OCI-LY3 (cell line): ENCODE measurements around the gene RAD51B.

ENCODE experiments used
- H2AFZ ChIP-seq: fragments of 200-600, 300-600 bp; shearing (Covaris generic); 2 replicates; pipeline ENCODE4 v1.6.0; 2014; ENCODE audit warnings: antibody characterized with exemption, low read depth, low read length
- H3K27ac ChIP-seq: fragments of 200-600, 300-600 bp; sonication (generic); 2 replicates; pipeline ENCODE4 v1.5.1; 2014; ENCODE audit warnings: mild to moderate bottlenecking, low read length, moderate library complexity, mixed read lengths
- H3K27me3 ChIP-seq: fragments of 200-600, 300-600 bp; sonication (generic); 2 replicates; pipeline ENCODE4 v1.6.1; 2014; ENCODE audit warnings: low read depth, low read length, mixed read lengths
- H3K36me3 ChIP-seq: fragments of 200-600, 300-600 bp; sonication (generic); replicated peaks from 2 replicates; pipeline ENCODE3; 2014; ENCODE audit warnings: low read depth, low read length, mixed read lengths
- H3K4me1 ChIP-seq: fragments of 300-600, 200-600 bp; sonication (generic); 2 replicates; pipeline ENCODE4 v1.6.1; 2014; ENCODE audit warnings: low read length, mixed read lengths
- H3K4me2 ChIP-seq: fragments of 200-600, 300-600 bp; sonication (generic); 2 replicates; pipeline ENCODE4 v1.6.1; 2014; ENCODE audit warnings: low read length, mixed read lengths
- H3K4me3 ChIP-seq: fragments of 300-600, 200-600 bp; sonication (generic); 2 replicates; pipeline ENCODE4 v1.5.1; 2014; ENCODE audit warnings: antibody characterized with exemption, mild to moderate bottlenecking, low read length, moderate library complexity
- H3K79me2 ChIP-seq: fragments of 300-600, 200-600 bp; shearing (Covaris generic); 2 replicates; pipeline ENCODE4 v1.6.1; 2014; ENCODE audit warnings: mild to moderate bottlenecking, low read length, mixed read lengths
- H3K9ac ChIP-seq: fragments of 300-600, 200-600 bp; shearing (Covaris generic); 2 replicates; pipeline ENCODE4 v1.6.0; 2014; ENCODE audit warnings: mild to moderate bottlenecking, low read length, moderate library complexity
- H3K9me3 ChIP-seq: fragments of 200-600, 300-600 bp; shearing (Covaris generic); 2 replicates; pipeline ENCODE4 v1.6.1; 2014; ENCODE audit warnings: low read length, mixed read lengths; ENCODE audit not compliant: insufficient read depth
- H4K20me1 ChIP-seq: fragments of 200-600, 300-600 bp; sonication (generic); 2 replicates; pipeline ENCODE4 v1.6.1; 2016; ENCODE audit warnings: low read length, mixed read lengths; ENCODE audit not compliant: insufficient read depth
- CTCF ChIP-seq: fragments of 200-600, 300-600 bp; sonication (generic); IDR thresholded peaks from 2 replicates; pipeline ENCODE4 v1.5.1; 2014; ENCODE audit warnings: antibody characterized with exemption, low read length, low read depth
- EZH2phosphoT487 ChIP-seq: fragments of 200-600 bp; shearing (Covaris generic); IDR thresholded peaks from 2 replicates; pipeline ENCODE4 v1.6.1; 2018; ENCODE audit warnings: antibody characterized with exemption, mixed run types, low read depth

RAD51B gene

GRCh38 chr14:68718023-68718990, 898.7 kb downstream of the RAD51B start:
- H3K9ac ChIP-seq = no peak overlapping the region
- no peaks in the 10 kb centered on the region for H4K20me1 ChIP-seq
- no peaks in the 10 kb centered on the region for H3K79me2 ChIP-seq
- H3K9me3 ChIP-seq = no peaks in the 10 kb centered on the region
- no peaks in the 10 kb centered on the region for H3K36me3 ChIP-seq
- TF ChIP-seq CTCF (peak; percentile 29), EZH2phosphoT487 (no peak)
- H3K4me2 ChIP-seq = no peak overlapping the region
- no peak overlapping the region for H3K4me3 ChIP-seq
- peaks cover 3% of the 10 kb centered on the region; the same call in 1 of the 2 replicates for H3K27me3 ChIP-seq
- no peaks in the 10 kb centered on the region for H3K4me1 ChIP-seq
- no peak overlapping the region for H2AFZ ChIP-seq
- no peak overlapping the region for H3K27ac ChIP-seq

GRCh38 chr14:68719634-68720384, 900.2 kb downstream of the RAD51B start:
- H3K4me2 ChIP-seq = no peak overlapping the region
- H3K79me2 ChIP-seq = no peaks in the 10 kb centered on the region
- peaks cover 3% of the 10 kb centered on the region; the same call in 1 of the 2 replicates for H3K27me3 ChIP-seq
- no peak overlapping the region for H3K9ac ChIP-seq
- H4K20me1 ChIP-seq = no peaks in the 10 kb centered on the region
- H3K27ac ChIP-seq = no peak overlapping the region
- no peaks in the 10 kb centered on the region for H3K36me3 ChIP-seq
- no peak overlapping the region for H3K4me3 ChIP-seq
- no peaks in the 10 kb centered on the region for H3K4me1 ChIP-seq
- H3K9me3 ChIP-seq = no peaks in the 10 kb centered on the region
- no peak overlapping the region for H2AFZ ChIP-seq
- TF ChIP-seq EZH2phosphoT487 (no peak), CTCF (no peak)

- no peak overlapping the region for H3K4me3 ChIP-seq
- H3K9me3 ChIP-seq = no peaks in the 10 kb centered on the region
- H3K36me3 ChIP-seq = no peaks in the 10 kb centered on the region
- H3K27ac ChIP-seq = no peak overlapping the region
- no peak overlapping the region for H2AFZ ChIP-seq
- no peak overlapping the region for H3K4me2 ChIP-seq
- peaks cover 3% of the 10 kb centered on the region; the same call in 1 of the 2 replicates for H3K27me3 ChIP-seq
- TF ChIP-seq EZH2phosphoT487 = no peak
- TF ChIP-seq CTCF = no peak
- no peaks in the 10 kb centered on the region for H4K20me1 ChIP-seq
- no peaks in the 10 kb centered on the region for H3K79me2 ChIP-seq
- H3K9ac ChIP-seq = no peak overlapping the region
- no peaks in the 10 kb centered on the region for H3K4me1 ChIP-seq
These were observed 902.6 kb downstream of the RAD51B start for GRCh38 chr14:68722186-68722585.

- Histone ChIP-seq H3K27me3 (peaks cover 7% of the 10 kb centered on the region; the same call in 1 of the 2 replicates), H3K4me2 (no peak overlapping the region), H3K4me1 (no peaks in the 10 kb centered on the region), H3K79me2 (no peaks in the 10 kb centered on the region), H3K27ac (no peak overlapping the region), H3K9ac (no peak overlapping the region), H2AFZ (no peak overlapping the region), H3K4me3 (no peak overlapping the region), H4K20me1 (no peaks in the 10 kb centered on the region), H3K36me3 (no peaks in the 10 kb centered on the region), H3K9me3 (no peaks in the 10 kb centered on the region)
- no peak for TF ChIP-seq CTCF
- TF ChIP-seq EZH2phosphoT487 = no peak
These were observed 903.5 kb downstream of the RAD51B start for GRCh38 chr14:68722968-68723566.
